Measurements from ENCODE around the gene PDZD7.

- TF ChIP-seq CTCF (IDR thresholded peaks at IDR 0.05; ENCODE audit: poor library complexity, severe bottlenecking) (no peak), RAD21 (conservative IDR thresholded peaks at IDR 0.05) (no peak), EZH2 (IDR thresholded peaks at IDR 0.05; ENCODE audit: borderline replicate concordance, insufficient read depth, low read length, poor library complexity, severe bottlenecking) (no peak), SMC3 (conservative IDR thresholded peaks at IDR 0.05; ENCODE audit: poor library complexity) (no peak), POLR2AphosphoS5 (IDR thresholded peaks at IDR 0.05) (no peak), TAF1 (IDR thresholded peaks at IDR 0.05; ENCODE audit: low read depth) (no peak), EP300 (conservative IDR thresholded peaks at IDR 0.05; ENCODE audit: poor library complexity, severe bottlenecking) (no peak), REST (IDR thresholded peaks at IDR 0.05; ENCODE audit: borderline replicate concordance) (no peak)
Observed at GRCh38 chr10:101072923-101073322, 42.0 kb upstream of the PDZD7 start.

Measured in neural cell (in vitro differentiated cells).